Inferior parietal cortex (tissue), 1 donor: ENCODE measurements around the gene RPS6KB2.

Source experiments
- DNase-seq: peaks from one replicate; pipeline ENCODE4 v3.0.0-alpha.2; 2016; ENCODE audit errors: extremely low spot score

RPS6KB2 gene

GRCh38 chr11:67429722-67430121, 1.4 kb downstream of the RPS6KB2 start:
- DNase-seq, result no peak

- no peak for DNase-seq
These were observed 3.3 kb downstream of the RPS6KB2 start for GRCh38 chr11:67431346-67432249.

GRCh38 chr11:67432655-67433349, 4.5 kb downstream of the RPS6KB2 start:
- no peak for DNase-seq

GRCh38 chr11:67433536-67434394, 5.5 kb downstream of the RPS6KB2 start:
- no peak for DNase-seq

- no peak for DNase-seq
These were observed 6.1 kb downstream of the RPS6KB2 start for GRCh38 chr11:67434395-67434881.

GRCh38 chr11:67435031-67435726, 6.9 kb downstream of the RPS6KB2 start:
- DNase-seq, result no peak

GRCh38 chr11:67435727-67436458, 7.6 kb downstream of the RPS6KB2 start:
- DNase-seq, result no peak

GRCh38 chr11:67436459-67437081, 8.3 kb downstream of the RPS6KB2 start:
- no peak for DNase-seq

GRCh38 chr11:67437082-67437808, 9.0 kb downstream of the RPS6KB2 start, which contains the start of gene PTPRCAP:
PTPRCAP (minus strand) TSS chr11:67437682; CDS start chr11:67437619, 63 bp downstream.
- DNase-seq, result no peak

- DNase-seq, result no peak
These were observed 9.5 kb downstream of the RPS6KB2 start for GRCh38 chr11:67437809-67438157.

GRCh38 chr11:67438158-67438902, 10.0 kb downstream of the RPS6KB2 start:
- DNase-seq, result no peak

GRCh38 chr11:67439321-67440228, 11.3 kb downstream of the RPS6KB2 start:
- DNase-seq, result no peak

- no peak for DNase-seq
These were observed 12.2 kb downstream of the RPS6KB2 start for GRCh38 chr11:67440229-67441097.

- DNase-seq, result no peak
These were observed 12.8 kb downstream of the RPS6KB2 start for GRCh38 chr11:67441098-67441563.

GRCh38 chr11:67441731-67442351, 13.5 kb downstream of the RPS6KB2 start:
- no peak for DNase-seq
